Endothelial cell of umbilical vein (primary cell): ENCODE data around the gene TFDP1. TPM values are rescaled to one million over a fixed set of nuclear protein-coding genes. Genes with fewer than 3 reads are reported as not detected.

Experiments
- BruUV-seq: library from RNA; stranded (reverse); fragments of 400-500 nt; replicated peaks from 2 replicates; lab custom pipeline; 2021; lab: Mats Ljungman, UMichigan
- CTCF ChIA-PET: fragments of 300-600, 350-600 bp; sonication (Branson Sonifier 250); formaldehyde crosslinking; loops from one replicate; lab custom pipeline; 2021; ENCODE audit warnings: antibody characterized with exemption, inconsistent platforms; lab: Charles Lee
- POLR2A ChIA-PET: fragments of 300-600, 350-600 bp; sonication (Branson Sonifier 250); formaldehyde crosslinking; loops from one replicate; lab custom pipeline; 2021; ENCODE audit warnings: antibody characterized with exemption, inconsistent platforms; lab: Charles Lee
- DNase-seq: peaks from one replicate; pipeline ENCODE4 v3.0.0-alpha.2; 2011; ENCODE audit warnings: low read depth, low spot score
- FAIRE-seq: peaks from 2 replicates; lab custom pipeline; 2011; peaks lifted over from hg19 to GRCh38; lab: Jason Lieb, UNC
- H2AFZ ChIP-seq: 2 replicates; pipeline ENCODE4 v1.6.0; 2012; ENCODE audit warnings: low read depth, low read length, control low read depth, inconsistent platforms
- H3K27ac ChIP-seq: 2 replicates; pipeline ENCODE4 v1.5.1; 2011; ENCODE audit warnings: low read depth, mild to moderate bottlenecking, control low read depth, low read length, moderate library complexity; ENCODE audit not compliant: insufficient read depth
- H3K27me3 ChIP-seq, 2 experiments: 2 replicates each; pipeline versions ENCODE4 v1.6.0 to v1.6.1; 2011; ENCODE audit warnings: low read length in 2 of 2, mixed read lengths in 1 of 2; ENCODE audit not compliant: control insufficient read depth in 2 of 2, insufficient read depth in 2 of 2
- H3K36me3 ChIP-seq, 2 experiments: 2 replicates in 1 of 2; 3 replicates in 1 of 2; pipeline ENCODE4 v1.5.1; 2011; ENCODE audit warnings: low read length in 2 of 2, mild to moderate bottlenecking in 1 of 2, moderate library complexity in 1 of 2; ENCODE audit not compliant: control insufficient read depth in 2 of 2, insufficient read depth in 2 of 2; ENCODE audit errors: extremely low read depth in 1 of 2
- H3K4me1 ChIP-seq: 3 replicates; pipeline ENCODE4 v1.5.1; 2011; ENCODE audit warnings: mild to moderate bottlenecking, low read length; ENCODE audit not compliant: control insufficient read depth, insufficient read depth; ENCODE audit errors: extremely low read depth
- H3K4me2 ChIP-seq: 2 replicates; pipeline ENCODE4 v1.6.1; 2011; ENCODE audit warnings: low read length, control low read depth, mixed read lengths; ENCODE audit not compliant: insufficient read depth
- H3K4me3 ChIP-seq, 3 experiments: fragments of 200-600 bp in 1 of 3; sonication (generic), shearing (Covaris generic) in 1 of 3; replicated peaks in 1 of 3; 2 replicates each; pipeline ENCODE4 v1.5.1; 2011 to 2016; ENCODE audit warnings: control low read depth in 3 of 3, low read length in 3 of 3, mild to moderate bottlenecking in 2 of 3, inconsistent platforms in 1 of 3, low read depth in 1 of 3, moderate library complexity in 1 of 3; ENCODE audit not compliant: insufficient read depth in 1 of 3
- H3K79me2 ChIP-seq: 2 replicates; pipeline ENCODE4 v1.6.0; 2012; ENCODE audit warnings: low read length, inconsistent platforms; ENCODE audit not compliant: control insufficient read depth, insufficient read depth
- H3K9ac ChIP-seq: replicated peaks from 2 replicates; pipeline ENCODE3; 2011; ENCODE audit warnings: low read length, control low read depth; ENCODE audit not compliant: insufficient read depth; ENCODE audit errors: extremely low read depth
- H3K9me1 ChIP-seq: replicated peaks from 3 replicates; pipeline ENCODE4 v1.6.0; 2011; ENCODE audit warnings: mild to moderate bottlenecking, low read length; ENCODE audit not compliant: control insufficient read depth, insufficient read depth; ENCODE audit errors: extremely low read depth
- H3K9me3 ChIP-seq: replicated peaks from 2 replicates; pipeline ENCODE4 v1.5.1; 2012; ENCODE audit warnings: low read length, inconsistent platforms; ENCODE audit not compliant: control insufficient read depth, insufficient read depth
- H4K20me1 ChIP-seq: replicated peaks from 2 replicates; pipeline ENCODE3; 2011; ENCODE audit warnings: mild to moderate bottlenecking, low read length; ENCODE audit not compliant: control insufficient read depth, insufficient read depth; ENCODE audit errors: extremely low read depth
- EZH2 ChIP-seq: IDR thresholded peaks from 2 replicates; pipeline ENCODE4 v1.6.1; 2012; ENCODE audit warnings: borderline replicate concordance, low read depth, mild to moderate bottlenecking, moderate library complexity, low read length, inconsistent platforms; ENCODE audit not compliant: severe bottlenecking
- FOS ChIP-seq: IDR thresholded peaks from 2 replicates; pipeline ENCODE4 v1.6.1; 2011; ENCODE audit warnings: mild to moderate bottlenecking, low read length, moderate library complexity, borderline replicate concordance; ENCODE audit not compliant: insufficient read depth
- GATA2 ChIP-seq: IDR thresholded peaks from 2 replicates; pipeline ENCODE4 v1.7.0; 2011; ENCODE audit warnings: low read depth, mild to moderate bottlenecking, moderate library complexity, mixed read lengths, low read length; ENCODE audit not compliant: insufficient read length, insufficient read depth
- JUN ChIP-seq: IDR thresholded peaks from 2 replicates; pipeline ENCODE4 v1.6.1; 2011; ENCODE audit warnings: borderline replicate concordance, low read depth; ENCODE audit not compliant: insufficient read length, insufficient read depth
- MYC ChIP-seq: IDR thresholded peaks from one replicate; pipeline ENCODE4 v1.6.1; 2011; ENCODE audit warnings: mild to moderate bottlenecking, low read depth, low read length
- POLR2A ChIP-seq: IDR thresholded peaks from 2 replicates; pipeline ENCODE4 v1.6.1; 2012; ENCODE audit warnings: low read depth, mild to moderate bottlenecking, control low read depth, low read length
- POLR2AphosphoS5 ChIP-seq: IDR thresholded peaks from 2 replicates; pipeline ENCODE4 v1.6.1; 2012; ENCODE audit warnings: low read depth, mild to moderate bottlenecking, control low read depth, low read length, moderate library complexity; ENCODE audit not compliant: insufficient read depth
- dilution Hi-C: fragments of 300-500 bp; cut with MboI; formaldehyde crosslinking; loops from one replicate; pipeline ENCODE4 v1.15.0; 2019; ENCODE audit warnings: low sequenced_read_pairs; ENCODE audit not compliant: extremely low pct_ligation_motif_present
- intact Hi-C: fragments of 100-400 bp; cut with micrococcal nuclease; formaldehyde crosslinking; loops from one replicate; pipeline ENCODE4 v1.10.0; 2022
- polyA plus RNA-seq, 4 experiments: library from polyadenylated mRNA; depleted of rRNA in 3 of 4; stranded (reverse) in 3 of 4; unstranded in 1 of 4; fragments of >200 nt; gene quantifications; 2 replicates each; pipeline versions ENCODE4 v1.2.1 to v1.2.3, GENCODE V29; 2011 to 2012; ENCODE audit warnings: missing spikeins in 1 of 4
- total RNA-seq: library from RNA; stranded (reverse); gene quantifications from 2 replicates; pipeline ENCODE4 v1.2.3, GENCODE V29; 2021
- TF ChIP-seq, protein P1 (sequence below): IDR thresholded peaks from 2 replicates; pipeline ENCODE4 v1.6.1; 2011; ENCODE audit not compliant: insufficient read depth, insufficient read length
- TF ChIP-seq, protein P2 (sequence below), 2 donors: IDR thresholded peaks; 1 replicate in 1 of 2; 2 replicates in 1 of 2; pipeline ENCODE4 v1.5.1; 2011; ENCODE audit warnings: low read length in 2 of 2, mild to moderate bottlenecking in 2 of 2, moderate library complexity in 2 of 2, control low read depth in 1 of 2, inconsistent platforms in 1 of 2, low read depth in 1 of 2; ENCODE audit not compliant: insufficient read depth in 1 of 2; ENCODE audit errors: extremely low read depth in 1 of 2

The TFDP1 gene
- total and polyA plus RNA-seq, 2 donors (not counting 3 experiments of a cell fraction or from before 2014, with no cell fraction given) = 64.3 to 137 TPM

DNA sequence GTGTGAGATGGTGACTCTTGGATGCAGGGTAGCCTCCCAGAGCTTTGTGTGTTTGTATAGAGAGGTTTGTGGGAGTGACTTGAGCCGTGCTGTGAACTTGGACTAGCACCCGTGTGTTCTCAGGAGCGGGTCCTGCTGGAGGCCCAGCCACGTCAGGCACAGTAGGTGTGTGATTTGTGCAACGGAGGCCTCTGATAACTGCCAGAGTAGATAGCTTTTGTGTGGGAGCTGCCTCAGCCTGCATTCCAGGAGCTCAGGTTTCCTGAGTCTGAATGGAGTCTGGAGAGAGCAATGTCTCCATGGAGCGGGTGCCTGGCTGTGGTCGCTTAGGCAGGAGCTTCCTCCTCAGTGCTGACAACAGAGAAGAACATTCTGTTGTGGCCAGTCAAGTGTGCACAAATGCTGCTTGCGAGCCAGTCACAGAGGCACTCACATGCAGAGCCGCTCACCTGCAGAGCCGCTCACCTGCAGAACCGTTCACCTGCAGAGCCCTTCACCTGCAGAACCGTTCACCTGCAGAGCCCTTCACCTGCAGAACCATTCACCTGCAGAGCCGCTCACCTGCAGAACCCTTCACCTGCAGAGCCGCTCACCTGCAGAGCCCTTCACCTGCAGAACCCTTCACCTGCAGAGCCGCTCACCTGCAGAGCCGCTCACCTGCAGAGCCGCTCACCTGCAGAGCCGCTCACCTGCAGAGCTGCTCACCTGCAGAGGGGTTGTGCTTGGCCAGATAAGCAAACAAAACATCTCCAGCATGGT is 32.6 kb downstream of the TFDP1 start:
- peaks cover 77% of the 10 kb centered on the region for H3K79me2 ChIP-seq

More for the DNA sequence above, 32.6 kb downstream of the TFDP1 start:
- Histone ChIP-seq H3K9ac (no peak overlapping the region), H2AFZ (no peak overlapping the region), H4K20me1 (no peaks in the 10 kb centered on the region), H3K27me3 (no peaks in the 10 kb centered on the region), H3K4me3 (no peak overlapping the region), H3K9me3 (no peaks in the 10 kb centered on the region), H3K4me2 (no peak overlapping the region), H3K9me1 (no peaks in the 10 kb centered on the region), H3K27ac (no peak overlapping the region), H3K36me3 (peaks cover 0 to 4% of the 10 kb centered on the region in 2 experiments), H3K4me1 (no peaks in the 10 kb centered on the region)
- FAIRE-seq = no peak
- POLR2A ChIA-PET = no interaction called here
- intact Hi-C loops (no loop called here), dilution Hi-C loops (no loop called here)
- CTCF ChIA-PET = no interaction called here
- TF ChIP-seq EZH2 = no peak
- no peak for TF ChIP-seq POLR2A
- TF ChIP-seq, protein P1, sequence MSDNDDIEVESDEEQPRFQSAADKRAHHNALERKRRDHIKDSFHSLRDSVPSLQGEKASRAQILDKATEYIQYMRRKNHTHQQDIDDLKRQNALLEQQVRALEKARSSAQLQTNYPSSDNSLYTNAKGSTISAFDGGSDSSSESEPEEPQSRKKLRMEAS = no peak
- no peak for TF ChIP-seq FOS
- no peak for TF ChIP-seq JUN
- TF ChIP-seq, protein P2, sequence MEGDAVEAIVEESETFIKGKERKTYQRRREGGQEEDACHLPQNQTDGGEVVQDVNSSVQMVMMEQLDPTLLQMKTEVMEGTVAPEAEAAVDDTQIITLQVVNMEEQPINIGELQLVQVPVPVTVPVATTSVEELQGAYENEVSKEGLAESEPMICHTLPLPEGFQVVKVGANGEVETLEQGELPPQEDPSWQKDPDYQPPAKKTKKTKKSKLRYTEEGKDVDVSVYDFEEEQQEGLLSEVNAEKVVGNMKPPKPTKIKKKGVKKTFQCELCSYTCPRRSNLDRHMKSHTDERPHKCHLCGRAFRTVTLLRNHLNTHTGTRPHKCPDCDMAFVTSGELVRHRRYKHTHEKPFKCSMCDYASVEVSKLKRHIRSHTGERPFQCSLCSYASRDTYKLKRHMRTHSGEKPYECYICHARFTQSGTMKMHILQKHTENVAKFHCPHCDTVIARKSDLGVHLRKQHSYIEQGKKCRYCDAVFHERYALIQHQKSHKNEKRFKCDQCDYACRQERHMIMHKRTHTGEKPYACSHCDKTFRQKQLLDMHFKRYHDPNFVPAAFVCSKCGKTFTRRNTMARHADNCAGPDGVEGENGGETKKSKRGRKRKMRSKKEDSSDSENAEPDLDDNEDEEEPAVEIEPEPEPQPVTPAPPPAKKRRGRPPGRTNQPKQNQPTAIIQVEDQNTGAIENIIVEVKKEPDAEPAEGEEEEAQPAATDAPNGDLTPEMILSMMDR (IDR thresholded peaks at IDR 0.05; ENCODE audit: extremely low read depth in 1 of 2, insufficient read depth in 1 of 2, low read depth in 1 of 2, low read length in 2 of 2) = no peak
- TF ChIP-seq MYC = no peak
- TF ChIP-seq GATA2 = no peak
- no peak for TF ChIP-seq POLR2AphosphoS5
- BruUV-seq = no TSS peak
- no peak for DNase-seq
